ENCODE data around the gene RBM20.

DNA sequence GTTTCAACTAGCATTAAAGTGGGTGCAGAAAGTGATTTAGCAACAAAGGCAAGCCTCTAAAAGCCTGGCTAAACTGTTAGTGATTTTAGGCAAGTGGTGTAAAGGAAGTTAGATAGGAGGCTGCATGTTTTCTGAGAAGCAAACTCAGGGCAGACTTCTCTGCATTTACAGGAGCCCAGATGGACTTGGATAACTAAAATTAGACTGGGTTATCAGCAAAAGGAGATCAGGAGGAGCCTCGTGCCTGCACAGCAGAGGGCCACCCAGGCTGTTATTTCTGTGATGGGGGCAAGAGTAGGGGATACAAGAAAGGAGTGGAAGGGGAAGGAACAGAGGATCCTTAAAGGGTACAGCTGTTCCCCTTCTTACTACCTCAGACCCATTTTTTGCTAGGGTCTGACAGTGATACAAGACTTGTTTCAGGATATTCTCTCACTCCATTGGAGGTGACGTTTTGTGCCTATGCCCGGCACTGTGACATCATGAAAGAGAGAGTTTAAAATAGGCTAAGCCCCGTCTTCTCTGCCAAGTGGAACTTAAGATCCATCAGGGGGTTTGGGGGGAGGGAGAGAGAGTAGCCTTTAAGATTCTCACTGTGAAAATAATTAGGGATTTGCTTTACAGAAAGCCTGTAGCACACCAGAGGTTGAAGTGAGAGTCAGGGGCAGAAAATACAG is 178.0 kb downstream of the RBM20 start:
- TF ChIP-seq POLR2AphosphoS5 (IDR thresholded peaks at IDR 0.05; ENCODE audit: low read depth, low read length) = no peak
- no peak for TF ChIP-seq CTCF (IDR thresholded peaks at IDR 0.05)
- TF ChIP-seq, protein P1, sequence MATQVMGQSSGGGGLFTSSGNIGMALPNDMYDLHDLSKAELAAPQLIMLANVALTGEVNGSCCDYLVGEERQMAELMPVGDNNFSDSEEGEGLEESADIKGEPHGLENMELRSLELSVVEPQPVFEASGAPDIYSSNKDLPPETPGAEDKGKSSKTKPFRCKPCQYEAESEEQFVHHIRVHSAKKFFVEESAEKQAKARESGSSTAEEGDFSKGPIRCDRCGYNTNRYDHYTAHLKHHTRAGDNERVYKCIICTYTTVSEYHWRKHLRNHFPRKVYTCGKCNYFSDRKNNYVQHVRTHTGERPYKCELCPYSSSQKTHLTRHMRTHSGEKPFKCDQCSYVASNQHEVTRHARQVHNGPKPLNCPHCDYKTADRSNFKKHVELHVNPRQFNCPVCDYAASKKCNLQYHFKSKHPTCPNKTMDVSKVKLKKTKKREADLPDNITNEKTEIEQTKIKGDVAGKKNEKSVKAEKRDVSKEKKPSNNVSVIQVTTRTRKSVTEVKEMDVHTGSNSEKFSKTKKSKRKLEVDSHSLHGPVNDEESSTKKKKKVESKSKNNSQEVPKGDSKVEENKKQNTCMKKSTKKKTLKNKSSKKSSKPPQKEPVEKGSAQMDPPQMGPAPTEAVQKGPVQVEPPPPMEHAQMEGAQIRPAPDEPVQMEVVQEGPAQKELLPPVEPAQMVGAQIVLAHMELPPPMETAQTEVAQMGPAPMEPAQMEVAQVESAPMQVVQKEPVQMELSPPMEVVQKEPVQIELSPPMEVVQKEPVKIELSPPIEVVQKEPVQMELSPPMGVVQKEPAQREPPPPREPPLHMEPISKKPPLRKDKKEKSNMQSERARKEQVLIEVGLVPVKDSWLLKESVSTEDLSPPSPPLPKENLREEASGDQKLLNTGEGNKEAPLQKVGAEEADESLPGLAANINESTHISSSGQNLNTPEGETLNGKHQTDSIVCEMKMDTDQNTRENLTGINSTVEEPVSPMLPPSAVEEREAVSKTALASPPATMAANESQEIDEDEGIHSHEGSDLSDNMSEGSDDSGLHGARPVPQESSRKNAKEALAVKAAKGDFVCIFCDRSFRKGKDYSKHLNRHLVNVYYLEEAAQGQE (IDR thresholded peaks at IDR 0.05; ENCODE audit: insufficient read depth in 1 of 2, low read depth in 2 of 2, low read length in 1 of 2) = no peak
- TF ChIP-seq TCF7L2 (IDR thresholded peaks at IDR 0.05; ENCODE audit: low read depth, low read length) = no peak
- TF ChIP-seq SIN3A (IDR thresholded peaks at IDR 0.05; ENCODE audit: borderline replicate concordance, insufficient read depth, low read depth, low read length) = no peak

Measured in Panc1 (cell line).